Spinal cord (tissue), 10 donors: ENCODE data around the gene SLC14A1. TPM values are rescaled to one million over a fixed set of nuclear protein-coding genes. Genes with fewer than 3 reads are reported as not detected.
A peak's percentile ranks its signal among the peaks of the same experiment; 100 is the strongest.

Experiments
- DNase-seq, 6 donors: peaks; one replicate each; pipeline versions ENCODE4 v3.0.0 to v3.0.0-alpha.2; 2013 to 2015; ENCODE audit warnings: low spot score in 6 of 6, low read depth in 4 of 6
- H3K27ac ChIP-seq: one replicate; pipeline ENCODE4 v1.5.1; 2013; ENCODE audit warnings: low read depth, low read length, control low read depth
- H3K27me3 ChIP-seq: one replicate; pipeline ENCODE4 v1.6.1; 2013; ENCODE audit warnings: low read length; ENCODE audit not compliant: control insufficient read depth, insufficient read depth
- H3K36me3 ChIP-seq: one replicate; pipeline ENCODE4 v1.6.1; 2013; ENCODE audit warnings: low read length; ENCODE audit not compliant: control insufficient read depth, insufficient read depth
- H3K4me1 ChIP-seq: one replicate; pipeline ENCODE4 v1.6.1; 2013; ENCODE audit warnings: low read length; ENCODE audit not compliant: control insufficient read depth, insufficient read depth
- H3K4me3 ChIP-seq: one replicate; pipeline ENCODE4 v1.5.1; 2013; ENCODE audit warnings: low read depth, low read length, control low read depth
- H3K9me3 ChIP-seq: one replicate; pipeline ENCODE4 v1.6.1; 2013; ENCODE audit warnings: low read length; ENCODE audit not compliant: control insufficient read depth, insufficient read depth
- WGBS: methylation state at CpG from one replicate; pipeline ENCODE4 v1.1.5; 2013; ENCODE audit warnings: missing lambda C conversion rate; ENCODE audit not compliant: insufficient coverage; 5-methylcytosine and 5-hydroxymethylcytosine counted together
- long read RNA-seq, 4 donors: transcript quantifications; one replicate each; lab custom pipeline, GENCODE V29; 2026
- polyA plus RNA-seq, 2 donors: library from polyadenylated mRNA; unstranded; fragments of 120-200 nt; gene quantifications; one replicate each; pipeline ENCODE4 v1.2.1, GENCODE V29; 2013; ENCODE audit not compliant: insufficient read length in 2 of 2
- total RNA-seq, 2 donors: library from RNA; depleted of rRNA in 1 of 2; stranded (reverse); fragments of 120-200 nt in 1 of 2; fragments of >200 nt in 1 of 2; gene quantifications; one replicate each; pipeline versions ENCODE4 v1.2.3 to v1.2.4, GENCODE V29; 2013 to 2014
- donor health status: healthy.

SLC14A1 gene
- 10 to 100 TPM in 1 of 2 donors, 1 to 10 TPM in 1; 2.0 to 19.4 TPM for total RNA-seq
- polyA plus RNA-seq = 1 to 10 TPM; 1.1 to 1.2 TPM
- long read RNA-seq, donor 1, partial matches to known transcripts = 0 of 1 reads
- long read RNA-seq, donor 1, other reads (novel, unspliced or antisense) = 0 of 1 reads
- long read RNA-seq, donor 2 = 0 reads
- long read RNA-seq, donor 3 = 0 reads
- long read RNA-seq, donor 4 = 0 reads

GRCh38 chr18:45723567-45724355 lies at the start of gene SLC14A1:
TSS of gene SLC14A1 (plus strand) at chr18:45724181. CDS start at chr18:45730321, 6,140 bp downstream.
- Histone ChIP-seq H3K27me3 (peaks cover 3% of the 10 kb centered on the region), H3K4me3 (no peak within 1 kb of the TSS), H3K9me3 (no peaks in the 10 kb centered on the region), H3K27ac (no peak within 1 kb of the TSS), H3K4me1 (no peaks in the 10 kb centered on the region), H3K36me3 (no peaks in the 10 kb centered on the region)
- DNase-seq = no peak
- WGBS = 74% methylated on average over 4 of the region's 6 CpGs

GRCh38 chr18:45677276-45677807 lies 46.6 kb upstream of the SLC14A1 start:
- Histone ChIP-seq H3K4me1 (no peaks in the 10 kb centered on the region), H3K36me3 (no peaks in the 10 kb centered on the region), H3K27ac (no peak overlapping the region), H3K27me3 (no peaks in the 10 kb centered on the region), H3K9me3 (no peaks in the 10 kb centered on the region), H3K4me3 (no peak overlapping the region)
- no CpG with 5 or more reads among the region's 4 CpGs for WGBS
- DNase-seq = no peak

- no peaks in the 10 kb centered on the region for H3K4me1 ChIP-seq
- peak in 3 of 6 donors; percentile 21 to 92 (median 54) for DNase-seq
- no peaks in the 10 kb centered on the region for H3K27me3 ChIP-seq
- no peaks in the 10 kb centered on the region for H3K9me3 ChIP-seq
- H3K36me3 ChIP-seq = no peaks in the 10 kb centered on the region
- WGBS = no CpG with 5 or more reads among the region's 4 CpGs
- H3K27ac ChIP-seq = no peak overlapping the region
- no peak overlapping the region for H3K4me3 ChIP-seq
Observed at GRCh38 chr18:45678441-45678840, 45.5 kb upstream of the SLC14A1 start.

GRCh38 chr18:45678850-45679249 lies 45.1 kb upstream of the SLC14A1 start:
- no peaks in the 10 kb centered on the region for H3K9me3 ChIP-seq
- H3K27ac ChIP-seq = no peak overlapping the region
- WGBS = 75% methylated on average over 1 of the region's 1 CpG
- H3K36me3 ChIP-seq = no peaks in the 10 kb centered on the region
- no peaks in the 10 kb centered on the region for H3K27me3 ChIP-seq
- DNase-seq = no peak
- H3K4me3 ChIP-seq = no peak overlapping the region
- no peaks in the 10 kb centered on the region for H3K4me1 ChIP-seq

GRCh38 chr18:45680066-45680690 lies 43.8 kb upstream of the SLC14A1 start:
- DNase-seq = no peak
- 83% methylated on average over 1 of the region's 6 CpGs for WGBS

GRCh38 chr18:45682181-45682580 lies 41.8 kb upstream of the SLC14A1 start:
- H3K36me3 ChIP-seq = no peaks in the 10 kb centered on the region

More at GRCh38 chr18:45680066-45680690, 43.8 kb upstream of the SLC14A1 start:
- H3K4me1 ChIP-seq = no peaks in the 10 kb centered on the region
- H3K27me3 ChIP-seq = no peaks in the 10 kb centered on the region
- H3K27ac ChIP-seq = no peak overlapping the region
- H3K36me3 ChIP-seq = no peaks in the 10 kb centered on the region
- no peak overlapping the region for H3K4me3 ChIP-seq
- no peaks in the 10 kb centered on the region for H3K9me3 ChIP-seq

GRCh38 chr18:45684341-45685115 lies 39.5 kb upstream of the SLC14A1 start:
- Histone ChIP-seq H3K36me3 (no peaks in the 10 kb centered on the region), H3K4me3 (no peak overlapping the region), H3K27me3 (no peaks in the 10 kb centered on the region), H3K9me3 (no peaks in the 10 kb centered on the region), H3K4me1 (peaks cover 8% of the 10 kb centered on the region), H3K27ac (no peak overlapping the region)
- 100% methylated on average over 2 of the region's 5 CpGs for WGBS
- no peak for DNase-seq

More at GRCh38 chr18:45682181-45682580, 41.8 kb upstream of the SLC14A1 start:
- no peaks in the 10 kb centered on the region for H3K27me3 ChIP-seq
- no peak overlapping the region for H3K4me3 ChIP-seq
- peaks cover 1% of the 10 kb centered on the region for H3K4me1 ChIP-seq
- DNase-seq = no peak
- 77% methylated on average over 8 of the region's 8 CpGs for WGBS
- no peaks in the 10 kb centered on the region for H3K9me3 ChIP-seq
- H3K27ac ChIP-seq = no peak overlapping the region

GRCh38 chr18:45686891-45687611 lies 36.9 kb upstream of the SLC14A1 start:
- Histone ChIP-seq H3K4me3 (no peak overlapping the region), H3K27ac (no peak overlapping the region), H3K4me1 (peaks cover 8% of the 10 kb centered on the region), H3K27me3 (no peaks in the 10 kb centered on the region), H3K9me3 (no peaks in the 10 kb centered on the region), H3K36me3 (no peaks in the 10 kb centered on the region)
- WGBS = 67% methylated on average over 7 of the region's 7 CpGs
- peak in 1 of 6 donors; percentile 33 for DNase-seq
